Keratinocyte (primary cell): ENCODE data around the gene PPP1R13L. TPM values are rescaled to one million over a fixed set of nuclear protein-coding genes. Genes with fewer than 3 reads are reported as not detected.

Source experiments
- DNase-seq: peaks from one replicate; pipeline ENCODE4 v3.0.0-alpha.2; 2011; ENCODE audit warnings: low read depth, missing footprints, low spot score
- FAIRE-seq: peaks from 2 replicates; lab custom pipeline; 2011; peaks lifted over from hg19 to GRCh38; lab: Jason Lieb, UNC
- H2AFZ ChIP-seq: 2 replicates; pipeline ENCODE4 v1.6.0; 2012; ENCODE audit warnings: low read length, control low read depth, inconsistent platforms; ENCODE audit not compliant: control insufficient read depth
- H3K27ac ChIP-seq: 2 replicates; pipeline ENCODE4 v1.5.1; 2011; ENCODE audit warnings: low read length; ENCODE audit not compliant: control insufficient read depth, insufficient read depth
- H3K27me3 ChIP-seq: 3 replicates; pipeline ENCODE4 v1.6.0; 2011; ENCODE audit warnings: low read length; ENCODE audit not compliant: control insufficient read depth, insufficient read depth; ENCODE audit errors: extremely low read depth
- H3K36me3 ChIP-seq, 2 experiments: 2 replicates in 1 of 2; 3 replicates in 1 of 2; pipeline ENCODE4 v1.5.1; 2011; ENCODE audit warnings: low read length in 2 of 2, mild to moderate bottlenecking in 1 of 2; ENCODE audit not compliant: control insufficient read depth in 2 of 2, insufficient read depth in 2 of 2; ENCODE audit errors: extremely low read depth in 1 of 2
- H3K4me1 ChIP-seq: 3 replicates; pipeline ENCODE4 v1.5.1; 2011; ENCODE audit warnings: low read length; ENCODE audit not compliant: control insufficient read depth, insufficient read depth; ENCODE audit errors: extremely low read depth
- H3K4me2 ChIP-seq: 3 replicates; pipeline ENCODE4 v1.6.0; 2011; ENCODE audit warnings: low read depth, low read length; ENCODE audit not compliant: control insufficient read depth, insufficient read depth; ENCODE audit errors: extremely low read depth
- H3K4me3 ChIP-seq, 3 experiments: fragments of 200-600 bp in 1 of 3; sonication (generic) in 1 of 3; 2 replicates in 2 of 3; 3 replicates in 1 of 3; pipeline ENCODE4 v1.5.1; 2011 to 2016; ENCODE audit warnings: low read length in 3 of 3, mild to moderate bottlenecking in 3 of 3, control low read depth in 2 of 3, inconsistent platforms in 1 of 3, low read depth in 1 of 3, mixed read lengths in 1 of 3, mixed run types in 1 of 3, moderate library complexity in 1 of 3; ENCODE audit not compliant: control insufficient read depth in 2 of 3, insufficient read depth in 2 of 3; ENCODE audit errors: extremely low read depth in 1 of 3
- H3K79me2 ChIP-seq: 2 replicates; pipeline ENCODE4 v1.6.0; 2012; ENCODE audit warnings: low read length; ENCODE audit not compliant: control insufficient read depth, insufficient read depth
- H3K9ac ChIP-seq: 3 replicates; pipeline ENCODE4 v1.6.0; 2011; ENCODE audit warnings: low read length; ENCODE audit not compliant: control insufficient read depth, insufficient read depth; ENCODE audit errors: extremely low read depth
- H3K9me1 ChIP-seq: 3 replicates; pipeline ENCODE4 v1.6.0; 2011; ENCODE audit warnings: low read length; ENCODE audit not compliant: control insufficient read depth, insufficient read depth; ENCODE audit errors: extremely low read depth
- H3K9me3 ChIP-seq: 2 replicates; pipeline ENCODE4 v1.5.1; 2012; ENCODE audit warnings: low read depth, low read length; ENCODE audit not compliant: control insufficient read depth
- H4K20me1 ChIP-seq: 3 replicates; pipeline ENCODE4 v1.6.0; 2011; ENCODE audit warnings: low read length; ENCODE audit not compliant: control insufficient read depth, insufficient read depth; ENCODE audit errors: extremely low read depth
- CTCF ChIP-seq, 3 experiments: IDR thresholded peaks in 1 of 3; conservative IDR thresholded peaks in 1 of 3; optimal IDR thresholded peaks in 1 of 3; 2 replicates in 2 of 3; 3 replicates in 1 of 3; pipeline versions ENCODE3 to v1.5.1; 2011; ENCODE audit warnings: low read length in 3 of 3, mild to moderate bottlenecking in 3 of 3, moderate library complexity in 2 of 3, control low read depth in 1 of 3, inconsistent platforms in 1 of 3; ENCODE audit not compliant: insufficient read depth in 2 of 3; ENCODE audit errors: extremely low read depth in 1 of 3
- EZH2 ChIP-seq: IDR thresholded peaks from one replicate; pipeline ENCODE4 v1.6.1; 2012; ENCODE audit warnings: inconsistent platforms, mild to moderate bottlenecking, low read length, moderate library complexity
- dilution Hi-C: fragments of 300-500 bp; cut with MboI; formaldehyde crosslinking; loops from one replicate; pipeline ENCODE4 v1.7.0; 2020; ENCODE audit warnings: low sequenced_read_pairs; ENCODE audit not compliant: extremely low pct_ligation_motif_present
- polyA plus RNA-seq, 5 experiments: library from polyadenylated mRNA; depleted of rRNA in 3 of 5; stranded (reverse) in 3 of 5; stranded (forward) in 1 of 5; unstranded in 1 of 5; fragments of >200 nt; gene quantifications; 1 replicate in 1 of 5; 2 replicates in 3 of 5; 3 replicates in 1 of 5; pipeline versions ENCODE4 v1.2.1 to v1.2.3, GENCODE V29; 2011 to 2012; ENCODE audit warnings: missing spikeins in 2 of 5, low read depth in 1 of 5, low replicate concordance in 1 of 5

PPP1R13L gene
- polyA plus RNA-seq, 1 donor (not counting 4 experiments of a cell fraction or from before 2014, with no cell fraction given) = 31.2 TPM

GRCh38 chr19:45419895-45420294 lies 15.0 kb upstream of the PPP1R13L start:
- TF ChIP-seq CTCF (optimal IDR thresholded peaks at IDR 0.05 in 1 of 3, IDR thresholded peaks at IDR 0.05 in 1 of 3, conservative IDR thresholded peaks at IDR 0.05 in 1 of 3; ENCODE audit: extremely low read depth in 1 of 3, insufficient read depth in 2 of 3, low read length in 3 of 3) (no peak), EZH2 (no peak)
- Histone ChIP-seq H2AFZ (no peak overlapping the region), H3K9me1 (no peaks in the 10 kb centered on the region), H3K4me2 (no peak overlapping the region), H3K79me2 (peaks cover 56% of the 10 kb centered on the region), H3K9me3 (no peaks in the 10 kb centered on the region), H3K27ac (no peak overlapping the region), H3K4me1 (peaks cover 24% of the 10 kb centered on the region), H3K36me3 (peaks cover 38 to 41% of the 10 kb centered on the region in 2 experiments), H3K9ac (no peak overlapping the region), H3K4me3 (no peak overlapping the region), H3K27me3 (no peaks in the 10 kb centered on the region), H4K20me1 (no peaks in the 10 kb centered on the region)
- DNase-seq (no peak), FAIRE-seq (no peak)
- dilution Hi-C loops = no loop called here

- TF ChIP-seq EZH2 = no peak
- no peak for TF ChIP-seq CTCF (optimal IDR thresholded peaks at IDR 0.05 in 1 of 3, IDR thresholded peaks at IDR 0.05 in 1 of 3, conservative IDR thresholded peaks at IDR 0.05 in 1 of 3; ENCODE audit: extremely low read depth in 1 of 3, insufficient read depth in 2 of 3, low read length in 3 of 3)
- Histone ChIP-seq H3K27me3 (no peaks in the 10 kb centered on the region), H2AFZ (no peak overlapping the region), H4K20me1 (no peaks in the 10 kb centered on the region), H3K9me3 (no peaks in the 10 kb centered on the region), H3K36me3 (peaks cover 42 to 46% of the 10 kb centered on the region in 2 experiments), H3K4me2 (no peak overlapping the region), H3K27ac (no peak overlapping the region), H3K4me3 (no peak overlapping the region), H3K4me1 (peaks cover 20% of the 10 kb centered on the region), H3K9me1 (no peaks in the 10 kb centered on the region), H3K9ac (no peak overlapping the region), H3K79me2 (peaks cover 61% of the 10 kb centered on the region)
- FAIRE-seq (no peak), DNase-seq (no peak)
- dilution Hi-C loops = no loop called here
Observed at GRCh38 chr19:45419396-45419795, 14.5 kb upstream of the PPP1R13L start.
